Measurements from ENCODE around the gene PDGFRA.

The PDGFRA gene

GRCh38 chr4:54265366-54265765 is 36.3 kb downstream of the PDGFRA start:
- DNase-seq, result no peak

- peak in 1 of 3 donors; percentile 9 for DNase-seq
These were observed 39.1 kb downstream of the PDGFRA start for GRCh38 chr4:54268151-54268550.

- no peak for DNase-seq
These were observed 42.4 kb downstream of the PDGFRA start for GRCh38 chr4:54271464-54271863.

- DNase-seq, result no peak
These were observed 43.0 kb downstream of the PDGFRA start for GRCh38 chr4:54272051-54272450.

- DNase-seq, result no peak
These were observed 45.2 kb downstream of the PDGFRA start for GRCh38 chr4:54274264-54274663.

GRCh38 chr4:54274795-54275665 is 45.9 kb downstream of the PDGFRA start:
- DNase-seq, result peak; percentile 27 to 45 (median 27)

GRCh38 chr4:54276641-54277430 is 47.7 kb downstream of the PDGFRA start:
- peak; percentile 72 to 85 (median 76) for DNase-seq

- DNase-seq, result peak; percentile 64 to 89 (median 76)
These were observed 48.6 kb downstream of the PDGFRA start for GRCh38 chr4:54277691-54278090.

GRCh38 chr4:54278216-54278615 is 49.1 kb downstream of the PDGFRA start:
- DNase-seq, result no peak

GRCh38 chr4:54281054-54281766 is 52.1 kb downstream of the PDGFRA start:
- DNase-seq, result peak; percentile 72 to 85 (median 80)

- DNase-seq, result no peak
These were observed 53.7 kb downstream of the PDGFRA start for GRCh38 chr4:54282837-54283236.

- no peak for DNase-seq
These were observed 60.2 kb downstream of the PDGFRA start for GRCh38 chr4:54289316-54289715.

GRCh38 chr4:54290980-54291379 is 61.9 kb downstream of the PDGFRA start:
- DNase-seq, result no peak

GRCh38 chr4:54296548-54297203 is 67.6 kb downstream of the PDGFRA start:
- no peak for DNase-seq

GRCh38 chr4:54308110-54308509 is 79.0 kb downstream of the PDGFRA start:
- no peak for DNase-seq

- peak; percentile 22 to 76 (median 69) for DNase-seq
These were observed 86.8 kb downstream of the PDGFRA start for GRCh38 chr4:54315561-54316538.

- DNase-seq, result peak in 2 of 3 donors; percentile 17 to 24
These were observed 88.6 kb downstream of the PDGFRA start for GRCh38 chr4:54317690-54318089.

GRCh38 chr4:54318904-54319303 is 89.8 kb downstream of the PDGFRA start:
- DNase-seq, result peak; percentile 85 to 94 (median 91)

- no peak for DNase-seq
These were observed 92.0 kb downstream of the PDGFRA start for GRCh38 chr4:54320826-54321685.

- peak; percentile 68 to 78 (median 77) for DNase-seq
These were observed 93.8 kb downstream of the PDGFRA start for GRCh38 chr4:54322818-54323417.

Data from suppressor macrophage treated with lipopolysaccharide for 1 hour (primary cell).